NCI-H446 treated with DMSO at 0.1 percent for 48 hours (cell line): ENCODE data around the gene SERPINA1.
"Not testable (repeated sequence)": the region's sequence is repeated elsewhere in the genome, so short reads cannot be mapped to it uniquely, and the experiment has no call there.

ENCODE experiments used
- DNase-seq: peaks from one replicate; lab custom pipeline; 2025; lab: John Stamatoyannopoulos, UW

The SERPINA1 gene

DNA sequence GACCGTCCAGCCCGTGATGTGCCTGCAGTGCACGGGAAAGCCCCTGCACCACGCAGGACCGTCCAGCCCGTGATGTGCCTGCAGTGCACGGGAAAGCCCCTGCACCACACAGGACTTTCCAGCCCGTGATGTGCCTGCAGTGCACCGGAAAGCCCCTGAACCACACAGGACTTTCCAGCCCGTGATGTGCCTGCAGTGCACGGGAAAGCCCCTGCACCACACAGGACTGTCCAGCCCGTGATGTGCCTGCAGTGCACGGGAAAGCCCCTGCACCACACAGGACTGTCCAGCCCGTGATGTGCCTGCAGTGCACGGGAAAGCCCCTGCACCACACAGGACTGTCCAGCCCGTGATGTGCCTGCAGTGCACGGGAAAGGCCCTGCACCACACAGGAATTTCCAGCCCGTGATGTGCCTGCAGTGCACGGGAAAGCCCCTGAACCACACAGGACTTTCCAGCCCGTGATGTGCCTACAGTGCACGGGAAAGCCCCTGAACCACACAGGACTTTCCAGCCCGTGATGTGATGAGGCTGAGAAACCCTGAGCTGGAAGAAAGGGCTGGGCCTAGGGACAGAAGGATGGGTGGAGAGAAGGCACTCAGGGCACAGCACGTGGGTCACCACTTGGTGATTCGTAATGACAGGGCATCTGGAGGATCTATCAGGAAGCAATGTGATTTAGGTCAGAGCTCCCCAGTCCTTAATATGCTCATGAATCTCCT, 42.2 kb downstream of the SERPINA1 start:
- DNase-seq: not testable (repeated sequence)

DNA sequence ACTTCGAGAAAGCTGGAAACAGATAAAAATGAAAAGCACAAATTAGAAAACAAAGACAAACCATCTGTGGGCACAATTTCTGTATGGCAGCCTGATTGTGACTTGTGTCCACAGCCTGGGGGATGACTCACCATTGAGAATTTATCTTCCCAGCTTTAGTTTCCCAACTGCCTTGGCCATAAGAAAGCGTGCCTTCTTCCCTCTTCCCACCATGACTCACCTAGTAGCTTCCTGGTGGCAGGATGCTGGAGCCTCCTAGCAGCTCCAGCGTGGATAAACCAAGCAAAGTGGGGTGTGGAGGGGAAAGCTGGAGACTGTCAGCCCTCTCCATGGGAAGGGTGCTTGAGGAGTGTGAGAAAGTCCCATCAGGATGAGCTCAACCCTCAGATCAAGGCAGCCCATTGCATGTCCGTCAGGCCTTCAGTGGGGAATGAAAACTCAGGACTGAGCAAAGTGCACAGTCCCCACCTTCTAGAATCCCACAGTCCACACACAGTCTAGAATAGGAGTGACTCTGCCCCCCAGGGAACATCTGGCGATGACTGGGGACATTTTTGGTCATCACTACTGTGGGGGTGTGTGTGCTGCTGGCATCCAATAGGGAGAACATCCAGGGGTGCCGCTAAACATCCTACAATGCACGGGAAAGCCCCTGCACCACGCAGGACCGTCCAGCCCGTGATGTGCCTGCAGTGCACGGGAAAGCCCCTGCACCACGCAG, 42.9 kb downstream of the SERPINA1 start:
- no peak for DNase-seq

DNA sequence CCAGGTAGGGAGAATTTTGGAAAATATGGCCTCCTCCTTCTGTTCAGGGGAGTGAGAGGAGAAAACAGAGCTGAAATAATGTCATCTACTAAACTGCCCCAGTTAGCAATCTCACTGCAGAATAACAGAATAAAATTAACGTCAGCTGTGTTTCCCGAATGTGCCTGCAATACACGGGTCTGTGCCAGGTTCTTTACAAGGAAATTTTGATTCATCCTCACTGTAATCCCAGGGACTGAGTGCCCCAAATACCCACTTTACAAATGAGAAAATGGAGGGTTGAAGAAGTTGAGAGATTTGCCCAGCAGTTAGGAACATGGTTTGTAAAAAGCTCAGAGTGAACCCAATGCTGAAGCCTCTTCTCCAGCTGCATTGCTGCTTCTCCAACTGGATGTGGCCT, 44.0 kb downstream of the SERPINA1 start:
- no peak for DNase-seq

DNA sequence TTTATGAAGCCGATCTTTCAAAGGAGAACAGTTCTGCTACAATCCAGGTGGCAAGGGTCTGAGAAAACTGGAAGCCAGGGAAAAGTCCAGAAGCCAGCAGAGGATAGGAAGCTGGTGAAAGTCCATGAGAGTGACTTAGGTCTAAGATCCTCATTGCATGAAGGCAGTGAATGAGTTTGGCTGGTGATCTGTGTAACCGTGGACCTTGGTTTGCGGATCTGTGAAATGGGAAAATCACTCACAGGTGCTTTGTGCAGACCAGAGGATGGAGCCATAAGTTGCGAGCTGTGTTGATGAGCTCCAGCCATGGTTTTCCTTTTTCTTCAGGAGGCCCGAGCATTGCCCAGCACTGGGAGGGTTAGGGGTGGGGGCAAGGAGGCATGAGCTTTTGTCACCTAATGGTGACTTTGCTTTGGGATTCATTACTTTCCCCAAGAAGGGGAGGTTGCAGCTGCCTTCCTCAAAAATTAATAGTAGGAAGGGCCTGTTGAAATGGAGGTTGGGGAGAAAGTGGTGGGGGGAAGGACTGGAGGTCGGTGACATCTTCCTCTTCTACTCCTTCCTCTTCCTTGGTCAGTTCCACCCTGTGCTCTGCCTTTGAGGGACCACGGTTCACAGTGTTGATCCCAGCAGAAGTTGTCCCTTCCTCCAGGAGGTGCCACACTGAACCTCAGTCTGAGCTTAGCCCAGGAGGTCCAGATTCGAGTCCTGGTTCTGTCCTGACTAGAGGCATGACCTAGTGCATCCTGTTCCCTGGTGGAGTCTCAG, 45.0 kb downstream of the SERPINA1 start:
- no peak for DNase-seq

- DNase-seq: peak; percentile 89
Observed at GRCh38 chr14:94342334-94342934, 46.0 kb downstream of the SERPINA1 start.

- no peak for DNase-seq
Observed at GRCh38 chr14:94341656-94342333, 46.6 kb downstream of the SERPINA1 start.

GRCh38 chr14:94340533-94340932, 47.9 kb downstream of the SERPINA1 start:
- DNase-seq: no peak

DNA sequence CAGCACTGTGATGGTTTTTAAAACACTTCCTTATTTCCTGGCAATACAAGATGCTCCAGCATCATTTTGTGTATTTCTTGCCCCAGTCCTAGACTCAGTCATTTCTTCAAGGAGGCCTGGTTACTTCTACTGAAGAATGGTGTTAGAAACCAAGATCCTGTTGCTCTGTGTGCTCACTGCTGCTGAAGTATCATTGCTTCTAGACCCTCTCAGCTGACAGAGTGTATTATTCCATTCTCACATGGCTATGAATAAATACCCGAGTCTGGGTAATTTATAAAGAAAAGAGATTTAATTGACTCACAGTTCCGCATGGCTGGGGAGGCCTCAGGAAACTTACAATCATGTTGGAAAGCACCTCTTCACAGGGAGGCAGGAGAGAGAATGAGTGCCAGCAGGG, 50.4 kb downstream of the SERPINA1 start:
- no peak for DNase-seq

GRCh38 chr14:94337274-94337673, 51.1 kb downstream of the SERPINA1 start:
- no peak for DNase-seq

DNA sequence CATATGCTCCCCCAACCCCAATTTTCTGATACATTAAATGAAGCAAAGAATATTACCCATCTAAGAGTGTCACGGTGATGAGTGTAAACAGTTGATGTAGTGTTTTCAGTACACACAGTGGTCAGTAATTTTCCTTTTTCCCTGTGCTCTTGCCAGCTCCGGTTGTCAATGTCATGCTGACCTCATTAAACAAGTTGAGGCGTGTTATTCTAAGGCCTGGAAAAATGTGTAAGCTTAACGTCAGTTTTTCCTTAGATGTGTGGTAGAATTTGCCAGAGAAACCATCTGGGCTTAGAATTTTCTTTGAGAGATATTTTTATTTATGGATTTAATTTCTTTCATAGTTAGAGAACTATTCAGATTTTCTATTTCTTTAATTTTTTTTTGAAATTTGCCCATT, 53.5 kb downstream of the SERPINA1 start:
- DNase-seq: no peak

DNA sequence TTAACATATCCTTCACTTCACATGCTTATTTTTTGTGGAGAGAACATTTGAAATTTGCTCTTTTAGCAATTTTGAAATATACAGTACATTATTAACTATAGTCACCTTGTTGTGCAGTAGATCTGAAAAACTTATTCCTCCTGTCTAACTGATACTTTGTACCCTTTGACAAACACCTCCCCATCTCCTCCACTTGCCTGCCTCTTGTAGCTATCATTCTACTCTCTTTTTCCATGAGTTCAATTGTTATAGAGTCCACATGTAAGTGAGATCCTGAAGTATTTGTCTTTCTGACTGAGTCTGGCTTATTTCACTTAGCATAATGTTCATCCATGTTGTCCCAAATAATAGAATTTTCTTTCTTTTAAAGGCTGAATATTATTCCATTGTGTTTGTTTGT, 55.8 kb downstream of the SERPINA1 start:
- no peak for DNase-seq

- no peak for DNase-seq
Observed at GRCh38 chr14:94332063-94332583, 56.3 kb downstream of the SERPINA1 start.

GRCh38 chr14:94331462-94331861, 56.9 kb downstream of the SERPINA1 start:
- DNase-seq: no peak

GRCh38 chr14:94330857-94331256, 57.5 kb downstream of the SERPINA1 start:
- no peak for DNase-seq

DNA sequence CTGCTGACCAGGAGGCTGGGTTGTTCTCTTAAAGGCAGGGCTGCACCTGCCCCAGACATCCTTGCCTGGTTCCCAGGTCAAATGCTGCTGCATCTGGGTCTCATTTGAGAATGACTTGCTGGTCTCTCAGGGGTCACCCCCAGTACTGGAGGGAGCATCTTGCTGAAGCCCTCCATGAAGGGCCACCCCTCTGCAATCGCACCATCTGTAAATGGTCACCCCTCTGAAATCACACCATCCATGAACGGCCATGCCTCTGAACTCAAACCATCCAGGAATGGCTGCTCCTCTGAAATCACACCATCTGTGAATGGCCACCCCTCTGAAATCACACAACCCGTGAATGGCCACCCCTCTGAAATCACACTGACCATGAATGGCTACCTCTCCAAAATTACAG, 58.0 kb downstream of the SERPINA1 start:
- no peak for DNase-seq

GRCh38 chr14:94329857-94330256, 58.5 kb downstream of the SERPINA1 start:
- DNase-seq: no peak

GRCh38 chr14:94328196-94328595, 60.2 kb downstream of the SERPINA1 start:
- no peak for DNase-seq
